Measurements from ENCODE around the gene CENPN. TPM values are rescaled to one million over a fixed set of nuclear protein-coding genes. Genes with fewer than 3 reads are reported as not detected.

The CENPN gene
- total RNA-seq, 1 experiment from 2014 or later: 76.7 TPM

GRCh38 chr16:81006211-81006812, 702 bp upstream of the CENPN start:
- Histone ChIP-seq H3K9me2 (ENCODE audit: insufficient read depth) (no peaks in the 10 kb centered on the region), H3K27me3 (ENCODE audit: insufficient read depth, low read length) (no peaks in the 10 kb centered on the region), H2AFZ (ENCODE audit: low read depth, low read length, poor library complexity, severe bottlenecking) (no peak overlapping the region), H3K27ac (ENCODE audit: low read depth, low read length) (peak overlapping the region; percentile 97), H4K20me1 (ENCODE audit: insufficient read depth) (peaks cover 22% of the 10 kb centered on the region; the same call in 1 of the 2 replicates), H3K36me3 (ENCODE audit: control insufficient read depth in 1 of 2, insufficient read depth in 2 of 2, low read length in 2 of 2) (no peaks in the 10 kb centered on the region; a peak in 1 of 4 replicates), H3K9ac (ENCODE audit: low read length) (peak overlapping the region; percentile 95), H3K4me1 (ENCODE audit: control insufficient read depth in 1 of 2, insufficient read depth in 2 of 2, low read length in 2 of 2) (peaks cover 16 to 26% of the 10 kb centered on the region in 2 experiments), H3K4me2 (ENCODE audit: low read length) (peak overlapping the region; percentile 83), H3K9me3 (ENCODE audit: control insufficient read depth in 1 of 2, insufficient read depth in 1 of 2, low read depth in 1 of 2, low read length in 2 of 2) (no peaks in the 10 kb centered on the region), H3K79me2 (ENCODE audit: insufficient read depth, low read length) (peaks cover 94% of the 10 kb centered on the region), H3K4me3 (replicated peaks in 1 of 2; ENCODE audit: low read depth in 1 of 2, low read length in 2 of 2) (peak overlapping the region; percentile 53 to 93)
- POLR2A ChIA-PET: interaction anchor here (0.9 to 1.4 kb wide), 4 partner anchors 13 to 27 kb away, joined by 3 to 4 read pairs (median 3); no protein-coding TSS in a partner anchor
- DNase-seq (ENCODE audit: low read depth, low spot score): peak; percentile 21
- CTCF ChIA-PET: interaction anchor here (0.9 to 1.1 kb wide), 4 partner anchors 12 to 199 kb away, joined by 3 to 11 read pairs (median 4); partner anchors contain the start of gene ATMIN
- peak; percentile 54 for ATAC-seq
- BruUV-seq (replicated peaks): no TSS peak
- intact Hi-C loops (cut with micrococcal nuclease): loop anchor here (5.0 to 10.0 kb wide), 2 partner anchors 136 to 188 kb away; no protein-coding TSS in a partner anchor
- peak; percentile 57 for TF ChIP-seq ZFX (IDR thresholded peaks at IDR 0.05)
- TF ChIP-seq SRF (IDR thresholded peaks at IDR 0.05; ENCODE audit: low read depth): no peak
- RAD21 ChIA-PET (ENCODE audit: low non-redundant PET in 1 of 2, low total read pairs in 2 of 2, uncharacterized antibody in 2 of 2, unreplicated experiment in 2 of 2): no interaction called here

- no peaks in the 10 kb centered on the region for H3K9me3 ChIP-seq (ENCODE audit: control insufficient read depth in 1 of 2, insufficient read depth in 1 of 2, low read depth in 1 of 2, low read length in 2 of 2)
- peak overlapping the region; percentile 95 for H3K9ac ChIP-seq (ENCODE audit: low read length)
- DNase-seq (ENCODE audit: low read depth, low spot score) (no peak), ATAC-seq (no peak)
- no peak overlapping the region for H2AFZ ChIP-seq (ENCODE audit: low read depth, low read length, poor library complexity, severe bottlenecking)
- POLR2A ChIA-PET: no interaction called here
- CTCF ChIA-PET: no interaction called here
- peaks cover 9 to 15% of the 10 kb centered on the region in 2 experiments; a peak in 3 of 4 replicates for H3K36me3 ChIP-seq (ENCODE audit: control insufficient read depth in 1 of 2, insufficient read depth in 2 of 2, low read length in 2 of 2)
- H3K27ac ChIP-seq (ENCODE audit: low read depth, low read length): peak overlapping the region; percentile 97
- H3K79me2 ChIP-seq (ENCODE audit: insufficient read depth, low read length): peaks cover 86% of the 10 kb centered on the region
- TF ChIP-seq REST (IDR thresholded peaks at IDR 0.05; ENCODE audit: low read depth): no peak
- no peak for TF ChIP-seq EZH2 (IDR thresholded peaks at IDR 0.05)
- no peak for TF ChIP-seq CEBPB (IDR thresholded peaks at IDR 0.05; ENCODE audit: low read depth)
- no peak for TF ChIP-seq CBX3 (IDR thresholded peaks at IDR 0.05; ENCODE audit: low read depth)
- no peak for TF ChIP-seq FOSL1 (IDR thresholded peaks at IDR 0.05; ENCODE audit: low read depth)
- TF ChIP-seq YY1 (IDR thresholded peaks at IDR 0.05; ENCODE audit: extremely low read depth, insufficient replicate concordance, low read depth, low read length): no peak
- no peak for TF ChIP-seq SIN3A (IDR thresholded peaks at IDR 0.05; ENCODE audit: low read depth)
- TF ChIP-seq POLR2A (IDR thresholded peaks at IDR 0.05; ENCODE audit: borderline replicate concordance, extremely low read depth, insufficient read depth, insufficient read length): no peak
- no peak for TF ChIP-seq POLR2AphosphoS5 (IDR thresholded peaks at IDR 0.05; ENCODE audit: low read depth, low read length)
- peaks cover 19% of the 10 kb centered on the region; the same call in 1 of the 2 replicates for H4K20me1 ChIP-seq (ENCODE audit: insufficient read depth)
- H3K27me3 ChIP-seq (ENCODE audit: insufficient read depth, low read length): no peaks in the 10 kb centered on the region
- H3K4me3 ChIP-seq (replicated peaks in 1 of 2; ENCODE audit: low read depth in 1 of 2, low read length in 2 of 2): peak overlapping the region; percentile 53 to 93
- intact Hi-C loops (cut with micrococcal nuclease): loop anchor here (5.0 to 10.0 kb wide), 2 partner anchors 134 to 186 kb away; no protein-coding TSS in a partner anchor
- RAD21 ChIA-PET (ENCODE audit: low non-redundant PET in 1 of 2, low total read pairs in 2 of 2, uncharacterized antibody in 2 of 2, unreplicated experiment in 2 of 2): no interaction called here
- BruUV-seq (replicated peaks): no TSS peak
- H3K4me1 ChIP-seq (ENCODE audit: control insufficient read depth in 1 of 2, insufficient read depth in 2 of 2, low read length in 2 of 2): peaks cover 16 to 26% of the 10 kb centered on the region in 2 experiments
- H3K9me2 ChIP-seq (ENCODE audit: insufficient read depth): no peaks in the 10 kb centered on the region
- H3K4me2 ChIP-seq (ENCODE audit: low read length): peak overlapping the region; percentile 83
Observed at GRCh38 chr16:81008505-81008789, 1.4 kb downstream of the CENPN start.
